ENCODE results near the gene MAPKAP1. TPM values are rescaled to one million over a fixed set of nuclear protein-coding genes. Genes with fewer than 3 reads are reported as not detected.

MAPKAP1 gene
- total and polyA plus RNA-seq, 2 of the 13 experiments (the other 11 are each of a cell fraction or from before 2014, with no cell fraction given): 45.0 to 64.3 TPM

DNA sequence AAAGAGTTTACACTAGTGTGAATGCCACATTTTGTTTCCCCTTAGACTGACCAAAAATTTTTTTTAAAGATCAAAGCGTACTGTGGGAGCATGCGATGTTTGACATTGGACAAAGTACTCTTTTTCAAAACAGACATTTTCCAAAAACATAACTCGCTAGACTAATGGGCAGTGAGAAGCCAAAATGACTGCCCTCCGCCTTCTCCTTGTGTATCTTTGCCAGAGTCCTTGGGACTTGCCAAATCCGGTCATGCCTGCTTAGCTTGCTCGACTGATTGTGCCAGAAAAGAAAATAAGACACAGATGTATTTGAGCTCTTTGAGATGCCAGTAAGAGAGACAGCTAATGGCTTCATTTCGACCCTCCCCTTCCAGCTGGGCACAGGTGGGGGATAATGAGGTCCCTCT is 157.5 kb downstream of the MAPKAP1 start (continued):
- TF ChIP-seq, protein P1, sequence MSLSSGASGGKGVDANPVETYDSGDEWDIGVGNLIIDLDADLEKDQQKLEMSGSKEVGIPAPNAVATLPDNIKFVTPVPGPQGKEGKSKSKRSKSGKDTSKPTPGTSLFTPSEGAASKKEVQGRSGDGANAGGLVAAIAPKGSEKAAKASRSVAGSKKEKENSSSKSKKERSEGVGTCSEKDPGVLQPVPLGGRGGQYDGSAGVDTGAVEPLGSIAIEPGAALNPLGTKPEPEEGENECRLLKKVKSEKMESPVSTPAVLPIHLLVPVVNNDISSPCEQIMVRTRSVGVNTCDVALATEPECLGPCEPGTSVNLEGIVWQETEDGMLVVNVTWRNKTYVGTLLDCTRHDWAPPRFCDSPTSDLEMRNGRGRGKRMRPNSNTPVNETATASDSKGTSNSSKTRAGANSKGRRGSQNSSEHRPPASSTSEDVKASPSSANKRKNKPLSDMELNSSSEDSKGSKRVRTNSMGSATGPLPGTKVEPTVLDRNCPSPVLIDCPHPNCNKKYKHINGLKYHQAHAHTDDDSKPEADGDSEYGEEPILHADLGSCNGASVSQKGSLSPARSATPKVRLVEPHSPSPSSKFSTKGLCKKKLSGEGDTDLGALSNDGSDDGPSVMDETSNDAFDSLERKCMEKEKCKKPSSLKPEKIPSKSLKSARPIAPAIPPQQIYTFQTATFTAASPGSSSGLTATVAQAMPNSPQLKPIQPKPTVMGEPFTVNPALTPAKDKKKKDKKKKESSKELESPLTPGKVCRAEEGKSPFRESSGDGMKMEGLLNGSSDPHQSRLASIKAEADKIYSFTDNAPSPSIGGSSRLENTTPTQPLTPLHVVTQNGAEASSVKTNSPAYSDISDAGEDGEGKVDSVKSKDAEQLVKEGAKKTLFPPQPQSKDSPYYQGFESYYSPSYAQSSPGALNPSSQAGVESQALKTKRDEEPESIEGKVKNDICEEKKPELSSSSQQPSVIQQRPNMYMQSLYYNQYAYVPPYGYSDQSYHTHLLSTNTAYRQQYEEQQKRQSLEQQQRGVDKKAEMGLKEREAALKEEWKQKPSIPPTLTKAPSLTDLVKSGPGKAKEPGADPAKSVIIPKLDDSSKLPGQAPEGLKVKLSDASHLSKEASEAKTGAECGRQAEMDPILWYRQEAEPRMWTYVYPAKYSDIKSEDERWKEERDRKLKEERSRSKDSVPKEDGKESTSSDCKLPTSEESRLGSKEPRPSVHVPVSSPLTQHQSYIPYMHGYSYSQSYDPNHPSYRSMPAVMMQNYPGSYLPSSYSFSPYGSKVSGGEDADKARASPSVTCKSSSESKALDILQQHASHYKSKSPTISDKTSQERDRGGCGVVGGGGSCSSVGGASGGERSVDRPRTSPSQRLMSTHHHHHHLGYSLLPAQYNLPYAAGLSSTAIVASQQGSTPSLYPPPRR (CRISPR knock-in tag; IDR thresholded peaks at IDR 0.05; ENCODE audit: borderline replicate concordance): peak; percentile 54; the same call in 1 of the 2 replicates
- TF ChIP-seq MEF2D (CRISPR knock-in tag; IDR thresholded peaks at IDR 0.05): no peak
- TF ChIP-seq, protein P2, sequence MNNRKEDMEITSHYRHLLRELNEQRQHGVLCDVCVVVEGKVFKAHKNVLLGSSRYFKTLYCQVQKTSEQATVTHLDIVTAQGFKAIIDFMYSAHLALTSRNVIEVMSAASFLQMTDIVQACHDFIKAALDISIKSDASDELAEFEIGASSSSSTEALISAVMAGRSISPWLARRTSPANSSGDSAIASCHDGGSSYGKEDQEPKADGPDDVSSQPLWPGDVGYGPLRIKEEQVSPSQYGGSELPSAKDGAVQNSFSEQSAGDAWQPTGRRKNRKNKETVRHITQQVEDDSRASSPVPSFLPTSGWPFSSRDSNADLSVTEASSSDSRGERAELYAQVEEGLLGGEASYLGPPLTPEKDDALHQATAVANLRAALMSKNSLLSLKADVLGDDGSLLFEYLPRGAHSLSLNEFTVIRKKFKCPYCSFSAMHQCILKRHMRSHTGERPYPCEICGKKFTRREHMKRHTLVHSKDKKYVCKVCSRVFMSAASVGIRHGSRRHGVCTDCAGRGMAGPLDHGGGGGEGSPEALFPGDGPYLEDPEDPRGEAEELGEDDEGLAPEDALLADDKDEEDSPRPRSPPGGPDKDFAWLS (CRISPR knock-in tag; IDR thresholded peaks at IDR 0.05; ENCODE audit: borderline replicate concordance): no peak
- peak; percentile 24; the same call in 1 of the 2 replicates for TF ChIP-seq SOX5 (CRISPR knock-in tag; IDR thresholded peaks at IDR 0.05; ENCODE audit: borderline replicate concordance)
- 0 out of 2 replicates have a peak, but pooled peaks have one; percentile 24 for TF ChIP-seq POGZ (CRISPR knock-in tag; IDR thresholded peaks at IDR 0.05)

DNA sequence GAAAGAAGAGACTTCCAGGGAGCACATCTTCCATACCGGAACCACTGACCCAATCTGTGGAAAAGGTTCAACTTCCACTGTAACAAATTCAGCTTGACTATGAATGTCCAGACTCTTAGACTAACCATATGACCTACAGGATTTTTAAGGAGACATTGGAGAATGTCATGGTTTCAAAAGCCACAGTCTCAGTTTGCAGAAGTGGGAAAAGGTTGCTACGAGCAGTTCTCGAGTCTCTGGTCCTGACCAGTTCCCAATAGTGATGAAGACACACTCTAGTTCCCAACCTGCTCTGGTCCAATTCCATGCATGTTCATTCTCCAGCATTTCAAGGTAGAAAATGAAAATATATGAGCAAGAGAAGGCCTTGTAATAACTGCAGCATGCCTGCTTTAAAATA is 158.0 kb downstream of the MAPKAP1 start:
- Histone ChIP-seq H3K27me3 (ENCODE audit: control insufficient read depth in 1 of 2, insufficient read depth in 2 of 2, low read length in 2 of 2) (no peaks in the 10 kb centered on the region), H3K36me3 (replicated peaks in 1 of 2; ENCODE audit: control insufficient read depth in 1 of 2, insufficient read depth in 2 of 2, low read length in 2 of 2) (no peaks in the 10 kb centered on the region; a peak in 1 of 5 replicates), H3K9ac (ENCODE audit: insufficient read depth, low read depth, low read length) (peak overlapping the region; percentile 18; the same call in 1 of the 2 replicates), H3K4me1 (ENCODE audit: insufficient read depth, low read length) (peaks cover 48% of the 10 kb centered on the region), H3K79me2 (ENCODE audit: insufficient read depth, low read length) (no peaks in the 10 kb centered on the region), H3K27ac (ENCODE audit: extremely low read length, insufficient read depth, low read length) (peak overlapping the region; percentile 51), H3K4me3 (replicated peaks in 1 of 3; ENCODE audit: insufficient read depth in 1 of 3, low read depth in 2 of 3, low read length in 3 of 3) (peak overlapping the region in 1 of 3 experiments; percentile 15; a peak in 2 of 6 replicates), H3K4me2 (ENCODE audit: low read depth, low read length) (peak overlapping the region; percentile 56), H3K9me3 (ENCODE audit: low read length) (no peaks in the 10 kb centered on the region), H4K20me1 (ENCODE audit: insufficient read depth, low read length) (no peaks in the 10 kb centered on the region), H2AFZ (ENCODE audit: low read length) (no peak overlapping the region)
- FAIRE-seq (peak; percentile 42), DNase-seq (ENCODE audit: low spot score) (no peak), ATAC-seq (peak; percentile 45)
- WGBS (ENCODE audit: low lambda C conversion rate): 68% methylated on average over 3 of the region's 3 CpGs
- BruUV-seq (replicated peaks): no TSS peak
- ChIA-PET CTCF (ENCODE audit: low intra/inter-chr PET ratio, low total read pairs) (no interaction called here), POLR2A (no interaction called here)
- in situ Hi-C loops (cut with HindIII; ENCODE audit: extremely low pct_ligation_motif_present, low pct_unique_long_range_greater_than_20kb): no loop called here
- intact Hi-C loops (cut with micrococcal nuclease; ENCODE audit: unreplicated experiment): loop anchor here (5.0 kb wide), 1 partner anchor 142 kb away; no protein-coding TSS in a partner anchor
- TF ChIP-seq, protein P3, sequence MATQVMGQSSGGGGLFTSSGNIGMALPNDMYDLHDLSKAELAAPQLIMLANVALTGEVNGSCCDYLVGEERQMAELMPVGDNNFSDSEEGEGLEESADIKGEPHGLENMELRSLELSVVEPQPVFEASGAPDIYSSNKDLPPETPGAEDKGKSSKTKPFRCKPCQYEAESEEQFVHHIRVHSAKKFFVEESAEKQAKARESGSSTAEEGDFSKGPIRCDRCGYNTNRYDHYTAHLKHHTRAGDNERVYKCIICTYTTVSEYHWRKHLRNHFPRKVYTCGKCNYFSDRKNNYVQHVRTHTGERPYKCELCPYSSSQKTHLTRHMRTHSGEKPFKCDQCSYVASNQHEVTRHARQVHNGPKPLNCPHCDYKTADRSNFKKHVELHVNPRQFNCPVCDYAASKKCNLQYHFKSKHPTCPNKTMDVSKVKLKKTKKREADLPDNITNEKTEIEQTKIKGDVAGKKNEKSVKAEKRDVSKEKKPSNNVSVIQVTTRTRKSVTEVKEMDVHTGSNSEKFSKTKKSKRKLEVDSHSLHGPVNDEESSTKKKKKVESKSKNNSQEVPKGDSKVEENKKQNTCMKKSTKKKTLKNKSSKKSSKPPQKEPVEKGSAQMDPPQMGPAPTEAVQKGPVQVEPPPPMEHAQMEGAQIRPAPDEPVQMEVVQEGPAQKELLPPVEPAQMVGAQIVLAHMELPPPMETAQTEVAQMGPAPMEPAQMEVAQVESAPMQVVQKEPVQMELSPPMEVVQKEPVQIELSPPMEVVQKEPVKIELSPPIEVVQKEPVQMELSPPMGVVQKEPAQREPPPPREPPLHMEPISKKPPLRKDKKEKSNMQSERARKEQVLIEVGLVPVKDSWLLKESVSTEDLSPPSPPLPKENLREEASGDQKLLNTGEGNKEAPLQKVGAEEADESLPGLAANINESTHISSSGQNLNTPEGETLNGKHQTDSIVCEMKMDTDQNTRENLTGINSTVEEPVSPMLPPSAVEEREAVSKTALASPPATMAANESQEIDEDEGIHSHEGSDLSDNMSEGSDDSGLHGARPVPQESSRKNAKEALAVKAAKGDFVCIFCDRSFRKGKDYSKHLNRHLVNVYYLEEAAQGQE (IDR thresholded peaks at IDR 0.05; ENCODE audit: borderline replicate concordance in 1 of 2, low read depth in 1 of 2, low read length in 2 of 2): no peak
- TF ChIP-seq, protein P4, sequence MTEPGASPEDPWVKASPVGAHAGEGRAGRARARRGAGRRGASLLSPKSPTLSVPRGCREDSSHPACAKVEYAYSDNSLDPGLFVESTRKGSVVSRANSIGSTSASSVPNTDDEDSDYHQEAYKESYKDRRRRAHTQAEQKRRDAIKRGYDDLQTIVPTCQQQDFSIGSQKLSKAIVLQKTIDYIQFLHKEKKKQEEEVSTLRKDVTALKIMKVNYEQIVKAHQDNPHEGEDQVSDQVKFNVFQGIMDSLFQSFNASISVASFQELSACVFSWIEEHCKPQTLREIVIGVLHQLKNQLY (CRISPR knock-in tag; IDR thresholded peaks at IDR 0.05): no peak

All from HepG2 (cell line).